HepG2 (cell line): ENCODE data around the gene BTG2. TPM values are rescaled to one million over a fixed set of nuclear protein-coding genes. Genes with fewer than 3 reads are reported as not detected.

Experiments
- CREM ChIP-seq, 2 experiments: sonication (generic) in 1 of 2; formaldehyde crosslinking in 1 of 2; IDR thresholded peaks; 2 replicates each; pipeline versions ENCODE4 v1.4.0 to v1.6.1; 2016 to 2020; ENCODE audit warnings: antibody characterized with exemption in 1 of 2, mild to moderate bottlenecking in 1 of 2, missing genetic modification reagents in 1 of 2
- ELF1 ChIP-seq: sonication (generic); formaldehyde crosslinking; IDR thresholded peaks from 2 replicates; pipeline ENCODE4 v1.4.0; 2020; ENCODE audit warnings: missing genetic modification reagents
- ERF ChIP-seq: IDR thresholded peaks from 2 replicates; pipeline ENCODE4 v1.6.1; 2018; ENCODE audit warnings: missing biosample characterization, missing genetic modification reagents
- FOXA3 ChIP-seq: IDR thresholded peaks from 2 replicates; pipeline ENCODE4 v1.6.1; 2016; ENCODE audit warnings: missing genetic modification reagents, missing compliant biosample characterization
- FOXC1 ChIP-seq: sonication (generic); formaldehyde crosslinking; IDR thresholded peaks from 2 replicates; pipeline ENCODE4 v1.8.0; 2022; ENCODE audit warnings: mild to moderate bottlenecking, missing genetic modification reagents, borderline replicate concordance
- KDM5B ChIP-seq: sonication (generic); formaldehyde crosslinking; IDR thresholded peaks from 2 replicates; pipeline ENCODE4 v1.4.0; 2020; ENCODE audit warnings: missing genetic modification reagents, mild to moderate bottlenecking, borderline replicate concordance
- KLF16 ChIP-seq, 2 experiments: sonication (generic) in 1 of 2; formaldehyde crosslinking in 1 of 2; IDR thresholded peaks; 2 replicates each; pipeline versions ENCODE4 v1.6.1 to v1.8.0; 2016 to 2023; ENCODE audit warnings: missing genetic modification reagents in 2 of 2, missing compliant biosample characterization in 1 of 2
- MIXL1 ChIP-seq: IDR thresholded peaks from 2 replicates; pipeline ENCODE4 v1.6.1; 2016
- RBM22 ChIP-seq: fragments of 200-400 bp; formaldehyde crosslinking; optimal IDR thresholded peaks from 2 replicates; pipeline ENCODE3; 2017; ENCODE audit warnings: mild to moderate bottlenecking, low read length, moderate library complexity
- RNF2 ChIP-seq: fragments of 450-650 bp; conservative IDR thresholded peaks from 2 replicates; pipeline ENCODE4 v1.6.1; 2016; ENCODE audit warnings: low read depth
- SNAPC5 ChIP-seq: sonication (generic); formaldehyde crosslinking; IDR thresholded peaks from 2 replicates; pipeline ENCODE4 v1.8.1; 2023; ENCODE audit warnings: mild to moderate bottlenecking, missing genetic modification reagents, borderline replicate concordance
- TFE3 ChIP-seq: IDR thresholded peaks from 2 replicates; pipeline ENCODE4 v1.6.1; 2016
- ZBTB43 ChIP-seq: sonication (generic); formaldehyde crosslinking; conservative IDR thresholded peaks from 2 replicates; pipeline ENCODE4 v1.4.0; 2020; ENCODE audit warnings: missing genetic modification reagents
- ZFP36 ChIP-seq: fragments of 150-350 bp; IDR thresholded peaks from 2 replicates; pipeline ENCODE4 v1.6.1; 2018; ENCODE audit warnings: borderline replicate concordance, low read length, low read depth; ENCODE audit not compliant: partially characterized antibody
- ZFP37 ChIP-seq: sonication (generic); formaldehyde crosslinking; IDR thresholded peaks from 2 replicates; pipeline ENCODE4 v1.4.0; 2020; ENCODE audit warnings: missing genetic modification reagents, borderline replicate concordance
- ZNF253 ChIP-seq: sonication (generic); formaldehyde crosslinking; IDR thresholded peaks from 2 replicates; pipeline ENCODE4 v1.8.0; 2022; ENCODE audit warnings: mild to moderate bottlenecking, missing genetic modification reagents, borderline replicate concordance
- ZNF260 ChIP-seq: sonication (generic); formaldehyde crosslinking; IDR thresholded peaks from 2 replicates; pipeline ENCODE4 v1.4.0; 2020; ENCODE audit warnings: missing genetic modification reagents, low read depth, mild to moderate bottlenecking, borderline replicate concordance
- ZNF367 ChIP-seq: sonication (generic); formaldehyde crosslinking; IDR thresholded peaks from 2 replicates; pipeline ENCODE4 v1.4.0; 2020; ENCODE audit warnings: missing genetic modification reagents, borderline replicate concordance
- ZNF558 ChIP-seq: sonication (generic); formaldehyde crosslinking; IDR thresholded peaks from 2 replicates; pipeline ENCODE4 v1.9.0; 2022; ENCODE audit warnings: mild to moderate bottlenecking, missing genetic modification reagents, borderline replicate concordance
- ZNF691 ChIP-seq: sonication (generic); formaldehyde crosslinking; IDR thresholded peaks from 2 replicates; pipeline ENCODE4 v1.4.0; 2020; ENCODE audit warnings: missing genetic modification reagents, low read depth, mild to moderate bottlenecking, borderline replicate concordance
- ZNF724P ChIP-seq: sonication (generic); formaldehyde crosslinking; IDR thresholded peaks from 2 replicates; pipeline ENCODE4 v1.8.0; 2022; ENCODE audit warnings: missing genetic modification reagents, borderline replicate concordance
- ZNF768 ChIP-seq: sonication (generic); formaldehyde crosslinking; IDR thresholded peaks from 2 replicates; pipeline ENCODE4 v1.4.0; 2020; ENCODE audit warnings: missing genetic modification reagents
- ZNF770 ChIP-seq: sonication (generic); formaldehyde crosslinking; IDR thresholded peaks from 2 replicates; pipeline ENCODE4 v1.5.0; 2020; ENCODE audit warnings: mild to moderate bottlenecking, missing genetic modification reagents
- ZNF775 ChIP-seq: sonication (generic); formaldehyde crosslinking; IDR thresholded peaks from 2 replicates; pipeline ENCODE4 v1.4.0; 2020; ENCODE audit warnings: missing genetic modification reagents, mild to moderate bottlenecking, moderate library complexity, borderline replicate concordance
- polyA plus RNA-seq, 8 experiments: library from polyadenylated mRNA; depleted of rRNA in 3 of 8; stranded (reverse) in 7 of 8; unstranded in 1 of 8; fragments of >200 nt; fragmentation: Illumina TruSeq in 4 of 8; extraction: Trizol in 4 of 8; gene quantifications; 2 replicates each; pipeline versions ENCODE4 v1.2.1 to v1.2.3, GENCODE V29; 2011 to 2016; ENCODE audit warnings: low read depth in 4 of 8, missing spikeins in 1 of 8, mixed read lengths in 1 of 8; ENCODE audit not compliant: insufficient read depth in 1 of 8
- total RNA-seq, 5 experiments: library from RNA; depleted of rRNA; stranded (reverse); fragments of >200 nt; fragmentation: Illumina TruSeq; extraction: Trizol; gene quantifications; 2 replicates each; pipeline ENCODE4 v1.2.3, GENCODE V29; 2016; ENCODE audit warnings: low read depth in 1 of 5

The BTG2 gene
- total and polyA plus RNA-seq, 2 of the 13 experiments (the other 11 are each of a cell fraction or from before 2014, with no cell fraction given): 13.6 to 18.3 TPM

- 0 out of 2 replicates have a peak, but pooled peaks have one; percentile 36 for TF ChIP-seq ZBTB43
- TF ChIP-seq FOXC1 (CRISPR knock-in tag): no peak
- 0 out of 2 replicates have a peak, but pooled peaks have one; percentile 41 for TF ChIP-seq MIXL1
- no peak for TF ChIP-seq ZFP37 (CRISPR knock-in tag)
- peak; percentile 80; the same call in 1 of the 2 replicates for TF ChIP-seq ZNF768 (CRISPR knock-in tag)
- TF ChIP-seq SNAPC5 (CRISPR knock-in tag): no peak
- TF ChIP-seq ELF1 (CRISPR knock-in tag): 0 out of 2 replicates have a peak, but pooled peaks have one; percentile 11
- TF ChIP-seq ZNF770 (CRISPR knock-in tag): no peak
- TF ChIP-seq CREM (IDR thresholded peaks at IDR 0.05): no peak
- no peak for TF ChIP-seq CREM (CRISPR knock-in tag; IDR thresholded peaks at IDR 0.05)
- peak in 1 of 2 experiments; percentile 48; a peak in 1 of 4 replicates for TF ChIP-seq KLF16 (CRISPR knock-in tag; IDR thresholded peaks at IDR 0.05)
- TF ChIP-seq TFE3 (CRISPR knock-in tag): 0 out of 2 replicates have a peak, but pooled peaks have one; percentile 43
- TF ChIP-seq ERF: peak; percentile 70; the same call in 1 of the 2 replicates
- no peak for TF ChIP-seq ZNF558
- no peak for TF ChIP-seq ZNF367 (CRISPR knock-in tag)
- 0 out of 2 replicates have a peak, but pooled peaks have one; percentile 23 for TF ChIP-seq FOXA3 (CRISPR knock-in tag)
- no peak for TF ChIP-seq ZFP36
- no peak for TF ChIP-seq ZNF724P (CRISPR knock-in tag)
- 0 out of 2 replicates have a peak, but pooled peaks have one; percentile 43 for TF ChIP-seq ZNF253 (CRISPR knock-in tag)
- peak; percentile 69; the same call in 1 of the 2 replicates for TF ChIP-seq KDM5B (CRISPR knock-in tag)
- peak; percentile 16; the same call in 1 of the 2 replicates for TF ChIP-seq ZNF691
- TF ChIP-seq RNF2: peak; percentile 72
- TF ChIP-seq RBM22: no peak
- TF ChIP-seq ZNF260 (CRISPR knock-in tag): no peak
- TF ChIP-seq ZNF775 (CRISPR knock-in tag): no peak
These were observed 32.0 kb upstream of the BTG2 start (continued) for GRCh38 chr1:203273206-203273868.
